ENCODE data around the gene SYF2.

The SYF2 gene

GRCh38 chr1:25223471-25223870 lies 8.8 kb downstream of the SYF2 start:
- no peaks in the 10 kb centered on the region for H3K9me3 ChIP-seq (ENCODE audit: low read depth, low read length)
- TF ChIP-seq POLR2AphosphoS5 (IDR thresholded peaks at IDR 0.05; ENCODE audit: borderline replicate concordance, low read depth, low read length) (no peak), FOXP2 (optimal IDR thresholded peaks at IDR 0.05; ENCODE audit: control extremely low read depth, extremely low read length, insufficient read depth) (no peak), EZH2 (IDR thresholded peaks at IDR 0.05) (no peak)

GRCh38 chr1:25222606-25223005 lies 9.7 kb downstream of the SYF2 start:
- Histone ChIP-seq H3K27ac (no peak overlapping the region), H3K4me3 (no peak overlapping the region), H3K9me3 (ENCODE audit: low read depth, low read length) (no peaks in the 10 kb centered on the region), H3K9ac (ENCODE audit: insufficient read length) (no peak overlapping the region), H3K36me3 (ENCODE audit: insufficient read depth, low read length) (peaks cover 56% of the 10 kb centered on the region)
- no peak for DNase-seq (ENCODE audit: low read depth, low spot score)
- TF ChIP-seq EZH2 (IDR thresholded peaks at IDR 0.05): no peak
- TF ChIP-seq FOXP2 (optimal IDR thresholded peaks at IDR 0.05; ENCODE audit: control extremely low read depth, extremely low read length, insufficient read depth): no peak
- no peak for TF ChIP-seq POLR2AphosphoS5 (IDR thresholded peaks at IDR 0.05; ENCODE audit: borderline replicate concordance, low read depth, low read length)

More at GRCh38 chr1:25223471-25223870, 8.8 kb downstream of the SYF2 start:
- Histone ChIP-seq H3K36me3 (ENCODE audit: insufficient read depth, low read length) (peaks cover 64% of the 10 kb centered on the region), H3K9ac (ENCODE audit: insufficient read length) (peak overlapping the region; percentile 37), H3K27ac (peak overlapping the region; percentile 60), H3K4me3 (no peak overlapping the region)
- no peak for DNase-seq (ENCODE audit: low read depth, low spot score)

GRCh38 chr1:25220666-25221065 lies 11.6 kb downstream of the SYF2 start:
- peaks cover 40% of the 10 kb centered on the region for H3K36me3 ChIP-seq (ENCODE audit: insufficient read depth, low read length)
- H3K9ac ChIP-seq (ENCODE audit: insufficient read length): no peak overlapping the region
- H3K4me3 ChIP-seq: no peak overlapping the region
- no peak for DNase-seq (ENCODE audit: low read depth, low spot score)
- no peak overlapping the region for H3K27ac ChIP-seq
- TF ChIP-seq POLR2AphosphoS5 (IDR thresholded peaks at IDR 0.05; ENCODE audit: borderline replicate concordance, low read depth, low read length) (no peak), FOXP2 (optimal IDR thresholded peaks at IDR 0.05; ENCODE audit: control extremely low read depth, extremely low read length, insufficient read depth) (no peak), EZH2 (IDR thresholded peaks at IDR 0.05) (no peak)
- H3K9me3 ChIP-seq (ENCODE audit: low read depth, low read length): no peaks in the 10 kb centered on the region

GRCh38 chr1:25219661-25220251 lies 12.5 kb downstream of the SYF2 start:
- Histone ChIP-seq H3K9ac (ENCODE audit: insufficient read length) (no peak overlapping the region), H3K36me3 (ENCODE audit: insufficient read depth, low read length) (peaks cover 36% of the 10 kb centered on the region), H3K9me3 (ENCODE audit: low read depth, low read length) (no peaks in the 10 kb centered on the region), H3K27ac (0 out of 2 replicates have a peak overlapping the region, but pooled peaks have one; percentile 45), H3K4me3 (no peak overlapping the region)
- no peak for DNase-seq (ENCODE audit: low read depth, low spot score)
- no peak for TF ChIP-seq EZH2 (IDR thresholded peaks at IDR 0.05)
- TF ChIP-seq POLR2AphosphoS5 (IDR thresholded peaks at IDR 0.05; ENCODE audit: borderline replicate concordance, low read depth, low read length): no peak
- TF ChIP-seq FOXP2 (optimal IDR thresholded peaks at IDR 0.05; ENCODE audit: control extremely low read depth, extremely low read length, insufficient read depth): no peak

- H3K9me3 ChIP-seq (ENCODE audit: low read depth, low read length): no peaks in the 10 kb centered on the region
- peak overlapping the region; percentile 45 for H3K27ac ChIP-seq
- H3K4me3 ChIP-seq: no peak overlapping the region
- TF ChIP-seq POLR2AphosphoS5 (IDR thresholded peaks at IDR 0.05; ENCODE audit: borderline replicate concordance, low read depth, low read length) (no peak), FOXP2 (optimal IDR thresholded peaks at IDR 0.05; ENCODE audit: control extremely low read depth, extremely low read length, insufficient read depth) (no peak), EZH2 (IDR thresholded peaks at IDR 0.05) (no peak)
- H3K9ac ChIP-seq (ENCODE audit: insufficient read length): no peak overlapping the region
- no peak for DNase-seq (ENCODE audit: low read depth, low spot score)
- peaks cover 22% of the 10 kb centered on the region; the same call in 1 of the 2 replicates for H3K36me3 ChIP-seq (ENCODE audit: insufficient read depth, low read length)
Measured at GRCh38 chr1:25217598-25218232, 14.6 kb downstream of the SYF2 start.

GRCh38 chr1:25217015-25217414 lies 15.3 kb downstream of the SYF2 start:
- 0 out of 2 replicates have a peak overlapping the region, but pooled peaks have one; percentile 9 for H3K27ac ChIP-seq
- no peaks in the 10 kb centered on the region for H3K9me3 ChIP-seq (ENCODE audit: low read depth, low read length)
- H3K4me3 ChIP-seq: no peak overlapping the region
- no peak for DNase-seq (ENCODE audit: low read depth, low spot score)
- peaks cover 18% of the 10 kb centered on the region; the same call in 1 of the 2 replicates for H3K36me3 ChIP-seq (ENCODE audit: insufficient read depth, low read length)
- no peak for TF ChIP-seq POLR2AphosphoS5 (IDR thresholded peaks at IDR 0.05; ENCODE audit: borderline replicate concordance, low read depth, low read length)
- no peak overlapping the region for H3K9ac ChIP-seq (ENCODE audit: insufficient read length)

GRCh38 chr1:25216123-25216522 lies 16.2 kb downstream of the SYF2 start:
- Histone ChIP-seq H3K36me3 (ENCODE audit: insufficient read depth, low read length) (peaks cover 9% of the 10 kb centered on the region; the same call in 1 of the 2 replicates), H3K27ac (no peak overlapping the region), H3K9me3 (ENCODE audit: low read depth, low read length) (no peaks in the 10 kb centered on the region), H3K9ac (ENCODE audit: insufficient read length) (no peak overlapping the region), H3K4me3 (no peak overlapping the region)
- no peak for TF ChIP-seq EZH2 (IDR thresholded peaks at IDR 0.05)
- TF ChIP-seq POLR2AphosphoS5 (IDR thresholded peaks at IDR 0.05; ENCODE audit: borderline replicate concordance, low read depth, low read length): no peak
- no peak for TF ChIP-seq FOXP2 (optimal IDR thresholded peaks at IDR 0.05; ENCODE audit: control extremely low read depth, extremely low read length, insufficient read depth)
- DNase-seq (ENCODE audit: low read depth, low spot score): no peak

- no peak overlapping the region for H3K9ac ChIP-seq (ENCODE audit: insufficient read length)
- TF ChIP-seq EZH2 (IDR thresholded peaks at IDR 0.05) (no peak), POLR2AphosphoS5 (IDR thresholded peaks at IDR 0.05; ENCODE audit: borderline replicate concordance, low read depth, low read length) (no peak), FOXP2 (optimal IDR thresholded peaks at IDR 0.05; ENCODE audit: control extremely low read depth, extremely low read length, insufficient read depth) (no peak)
- no peaks in the 10 kb centered on the region for H3K36me3 ChIP-seq (ENCODE audit: insufficient read depth, low read length)
Measured at GRCh38 chr1:25212725-25213124, 19.6 kb downstream of the SYF2 start.

More at GRCh38 chr1:25212725-25213124, 19.6 kb downstream of the SYF2 start:
- no peak overlapping the region for H3K4me3 ChIP-seq
- no peaks in the 10 kb centered on the region for H3K9me3 ChIP-seq (ENCODE audit: low read depth, low read length)
- peak overlapping the region; percentile 70; the same call in 1 of the 2 replicates for H3K27ac ChIP-seq
- DNase-seq (ENCODE audit: low read depth, low spot score): no peak
